ENCODE measurements around the gene DCDC1. TPM values are rescaled to one million over a fixed set of nuclear protein-coding genes. Genes with fewer than 3 reads are reported as not detected.

DCDC1 gene
- total RNA-seq, 1 experiment from 2014 or later = 1.5 TPM

- Histone ChIP-seq H3K36me3 (ENCODE audit: control insufficient read depth in 1 of 2, insufficient read depth in 2 of 2, low read length in 2 of 2) (no peaks in the 10 kb centered on the region), H3K9me3 (ENCODE audit: control insufficient read depth in 1 of 2, insufficient read depth in 1 of 2, low read depth in 1 of 2, low read length in 2 of 2) (no peaks in the 10 kb centered on the region), H4K20me1 (ENCODE audit: insufficient read depth) (no peaks in the 10 kb centered on the region), H3K4me3 (replicated peaks in 1 of 2; ENCODE audit: low read depth in 1 of 2, low read length in 2 of 2) (no peak overlapping the region), H3K27ac (ENCODE audit: low read depth, low read length) (no peak overlapping the region), H3K9ac (ENCODE audit: low read length) (no peak overlapping the region), H3K4me1 (ENCODE audit: control insufficient read depth in 1 of 2, insufficient read depth in 2 of 2, low read length in 2 of 2) (no peaks in the 10 kb centered on the region), H3K27me3 (ENCODE audit: insufficient read depth, low read length) (peaks cover 40% of the 10 kb centered on the region), H3K9me2 (ENCODE audit: insufficient read depth) (no peaks in the 10 kb centered on the region), H3K4me2 (ENCODE audit: low read length) (no peak overlapping the region), H3K79me2 (ENCODE audit: insufficient read depth, low read length) (no peaks in the 10 kb centered on the region), H2AFZ (ENCODE audit: low read depth, low read length, poor library complexity, severe bottlenecking) (no peak overlapping the region)
- BruUV-seq (replicated peaks) = no TSS peak
- TF ChIP-seq EZH2phosphoT487 (IDR thresholded peaks at IDR 0.05; ENCODE audit: borderline replicate concordance) = no peak
- DNase-seq (ENCODE audit: low read depth, low spot score) (no peak), ATAC-seq (no peak)
- intact Hi-C loops (cut with micrococcal nuclease) = no loop called here
- RAD21 ChIA-PET (ENCODE audit: low non-redundant PET in 1 of 2, low total read pairs in 2 of 2, uncharacterized antibody in 2 of 2, unreplicated experiment in 2 of 2) = no interaction called here
- POLR2A ChIA-PET = no interaction called here
- CTCF ChIA-PET = no interaction called here
These were observed 492.7 kb downstream of the DCDC1 start for GRCh38 chr11:30876663-30877396.

GRCh38 chr11:30876228-30876627 lies 493.3 kb downstream of the DCDC1 start:
- Histone ChIP-seq H2AFZ (ENCODE audit: low read depth, low read length, poor library complexity, severe bottlenecking) (no peak overlapping the region), H3K4me1 (ENCODE audit: control insufficient read depth in 1 of 2, insufficient read depth in 2 of 2, low read length in 2 of 2) (no peaks in the 10 kb centered on the region), H3K27ac (ENCODE audit: low read depth, low read length) (no peak overlapping the region), H3K9me3 (ENCODE audit: control insufficient read depth in 1 of 2, insufficient read depth in 1 of 2, low read depth in 1 of 2, low read length in 2 of 2) (no peaks in the 10 kb centered on the region), H3K36me3 (ENCODE audit: control insufficient read depth in 1 of 2, insufficient read depth in 2 of 2, low read length in 2 of 2) (no peaks in the 10 kb centered on the region), H3K27me3 (ENCODE audit: insufficient read depth, low read length) (peaks cover 39% of the 10 kb centered on the region), H3K9me2 (ENCODE audit: insufficient read depth) (no peaks in the 10 kb centered on the region), H3K4me3 (replicated peaks in 1 of 2; ENCODE audit: low read depth in 1 of 2, low read length in 2 of 2) (no peak overlapping the region), H3K4me2 (ENCODE audit: low read length) (no peak overlapping the region), H3K9ac (ENCODE audit: low read length) (no peak overlapping the region), H3K79me2 (ENCODE audit: insufficient read depth, low read length) (no peaks in the 10 kb centered on the region), H4K20me1 (ENCODE audit: insufficient read depth) (no peaks in the 10 kb centered on the region)
- DNase-seq (ENCODE audit: low read depth, low spot score) (no peak), ATAC-seq (no peak)
- no TSS peak for BruUV-seq (replicated peaks)
- ChIA-PET CTCF (no interaction called here), RAD21 (ENCODE audit: low non-redundant PET in 1 of 2, low total read pairs in 2 of 2, uncharacterized antibody in 2 of 2, unreplicated experiment in 2 of 2) (no interaction called here), POLR2A (no interaction called here)
- intact Hi-C loops (cut with micrococcal nuclease) = no loop called here
- TF ChIP-seq CBX3 (IDR thresholded peaks at IDR 0.05; ENCODE audit: low read depth) = no peak
- TF ChIP-seq REST (IDR thresholded peaks at IDR 0.05; ENCODE audit: low read depth) = no peak
- TF ChIP-seq EZH2phosphoT487 (IDR thresholded peaks at IDR 0.05; ENCODE audit: borderline replicate concordance) = no peak
- no peak for TF ChIP-seq SRF (IDR thresholded peaks at IDR 0.05; ENCODE audit: low read depth)
- TF ChIP-seq CTCF (IDR thresholded peaks at IDR 0.05 in 2 of 3, conservative IDR thresholded peaks at IDR 0.05 in 1 of 3; ENCODE audit: borderline replicate concordance in 1 of 3, insufficient read depth in 1 of 3, low read depth in 2 of 3, low read length in 2 of 3) = no peak
- no peak for TF ChIP-seq ZNF274 (IDR thresholded peaks at IDR 0.05; ENCODE audit: low read depth, low read length)
- no peak for TF ChIP-seq JUND (IDR thresholded peaks at IDR 0.05)
- no peak for TF ChIP-seq CEBPB (IDR thresholded peaks at IDR 0.05; ENCODE audit: low read depth)
- no peak for TF ChIP-seq RAD21 (IDR thresholded peaks at IDR 0.05; ENCODE audit: low read depth)
- no peak for TF ChIP-seq EGR1 (IDR thresholded peaks at IDR 0.05; ENCODE audit: low read depth)
- no peak for TF ChIP-seq POLR2AphosphoS5 (IDR thresholded peaks at IDR 0.05; ENCODE audit: low read depth, low read length)
- TF ChIP-seq SIN3A (IDR thresholded peaks at IDR 0.05; ENCODE audit: low read depth) = no peak
- TF ChIP-seq TCF7L2 (IDR thresholded peaks at IDR 0.05; ENCODE audit: borderline replicate concordance, extremely low read depth, insufficient read depth, insufficient read length) = no peak
- TF ChIP-seq ELF1 (IDR thresholded peaks at IDR 0.05; ENCODE audit: borderline replicate concordance, low read depth) = no peak

All from HCT116 (cell line).